Panc1 (cell line): ENCODE measurements around the gene LRMDA. TPM values are rescaled to one million over a fixed set of nuclear protein-coding genes. Genes with fewer than 3 reads are reported as not detected.

Experiments
- ATAC-seq: fragments of 200-7000 bp; cut with Tn5 transposase; 2 replicates; pipeline ENCODE4 v1.9.1; 2020; ENCODE audit warnings: mild to moderate bottlenecking, moderate library complexity
- BruUV-seq: library from RNA; stranded (reverse); fragments of 400-500 nt; replicated peaks from 2 replicates; lab custom pipeline; 2021; lab: Mats Ljungman, UMichigan
- CTCF ChIA-PET: fragments of 300-600 bp; sonication (Branson Sonifier 250); formaldehyde crosslinking; loops from one replicate; lab custom pipeline; 2022; ENCODE audit warnings: antibody characterized with exemption; lab: Charles Lee
- POLR2A ChIA-PET: fragments of 300-600 bp; sonication (Branson Sonifier 250); formaldehyde crosslinking; loops from one replicate; lab custom pipeline; 2022; ENCODE audit warnings: antibody characterized with exemption; lab: Charles Lee
- DNase-seq: peaks from one replicate; pipeline ENCODE4 v3.0.0-alpha.2; 2010; ENCODE audit warnings: low read depth, low spot score
- H3K27ac ChIP-seq: 2 replicates; pipeline ENCODE4 v1.5.1; 2011; ENCODE audit warnings: mild to moderate bottlenecking, low read length, inconsistent platforms
- H3K27me3 ChIP-seq: fragments of 200-500 bp; sonication (Bioruptor generic); 2 replicates; pipeline ENCODE4 v1.6.0; 2014; ENCODE audit warnings: low read length, inconsistent platforms; ENCODE audit not compliant: control insufficient read depth, insufficient read depth
- H3K36me3 ChIP-seq: fragments of 200-500 bp; sonication (Bioruptor generic); 2 replicates; pipeline ENCODE4 v1.5.1; 2014; ENCODE audit warnings: inconsistent platforms, mild to moderate bottlenecking, low read length, moderate library complexity; ENCODE audit not compliant: control insufficient read depth, insufficient read depth
- H3K4me1 ChIP-seq: 2 replicates; pipeline ENCODE4 v1.5.1; 2011; ENCODE audit warnings: inconsistent platforms, mild to moderate bottlenecking, low read length, moderate library complexity; ENCODE audit not compliant: control insufficient read depth, insufficient read depth
- H3K4me3 ChIP-seq, 2 experiments: 2 replicates each; pipeline ENCODE4 v1.5.1; 2011 to 2012; ENCODE audit warnings: low read depth in 2 of 2, low read length in 2 of 2, mild to moderate bottlenecking in 2 of 2, inconsistent platforms in 1 of 2, moderate library complexity in 1 of 2
- H3K9me3 ChIP-seq: fragments of 200-500 bp; sonication (Bioruptor generic); 2 replicates; pipeline ENCODE4 v1.5.1; 2014; ENCODE audit warnings: low read depth, mild to moderate bottlenecking, inconsistent platforms, low read length, moderate library complexity; ENCODE audit not compliant: control insufficient read depth, insufficient read depth
- CTCF ChIP-seq: fragments of 450-650 bp; IDR thresholded peaks from 2 replicates; pipeline ENCODE4 v1.5.1; 2017; ENCODE audit warnings: mild to moderate bottlenecking
- POLR2AphosphoS5 ChIP-seq: IDR thresholded peaks from 2 replicates; pipeline ENCODE4 v1.6.1; 2012; ENCODE audit warnings: mild to moderate bottlenecking, low read depth, low read length, moderate library complexity
- REST ChIP-seq, 2 experiments: IDR thresholded peaks; 2 replicates each; pipeline ENCODE4 v1.6.1; 2011 to 2012; ENCODE audit warnings: low read depth in 2 of 2, control low read depth in 1 of 2, low read length in 1 of 2, mild to moderate bottlenecking in 1 of 2, moderate library complexity in 1 of 2; ENCODE audit not compliant: insufficient read depth in 1 of 2
- SIN3A ChIP-seq: IDR thresholded peaks from 2 replicates; pipeline ENCODE4 v1.6.1; 2012; ENCODE audit warnings: low read depth, mild to moderate bottlenecking, low read length, moderate library complexity, borderline replicate concordance; ENCODE audit not compliant: insufficient read depth
- TCF7L2 ChIP-seq: IDR thresholded peaks from 2 replicates; pipeline ENCODE4 v1.6.1; 2011; ENCODE audit warnings: mild to moderate bottlenecking, low read depth, low read length, inconsistent platforms
- in situ Hi-C: cut with HindIII; loops from 2 replicates; pipeline ENCODE4 v1.10.0; 2016; ENCODE audit warnings: low sequenced_read_pairs, low pct_unique_long_range_greater_than_20kb
- intact Hi-C: fragments of 100-400 bp; cut with micrococcal nuclease; formaldehyde crosslinking; loops from one replicate; pipeline ENCODE4 v1.10.0; 2022; ENCODE audit not compliant: unreplicated experiment
- total RNA-seq: library from RNA; stranded (reverse); gene quantifications from one replicate; pipeline ENCODE4 v1.2.1, GENCODE V29; 2021; ENCODE audit not compliant: unreplicated experiment

LRMDA gene
- total RNA-seq, 1 experiment from 2014 or later: 1.2 TPM

- in situ Hi-C loops (no loop called here), intact Hi-C loops (loop anchor here (10.0 kb wide), 3 partner anchors 238 to 902 kb away; partner anchors contain the start of gene ZNF503)
- CTCF ChIA-PET: no interaction called here
- Histone ChIP-seq H3K36me3 (no peaks in the 10 kb centered on the region), H3K4me1 (no peaks in the 10 kb centered on the region), H3K4me3 (no peak overlapping the region), H3K9me3 (no peaks in the 10 kb centered on the region), H3K27me3 (peaks cover 5% of the 10 kb centered on the region; the same call in 1 of the 2 replicates), H3K27ac (no peak overlapping the region)
- no peak for ATAC-seq
- DNase-seq: no peak
- POLR2A ChIA-PET: no interaction called here
- BruUV-seq: no TSS peak
- TF ChIP-seq TCF7L2 (no peak), SIN3A (no peak), CTCF (no peak), REST (IDR thresholded peaks at IDR 0.05; ENCODE audit: insufficient read depth in 1 of 2, low read depth in 2 of 2, low read length in 1 of 2) (no peak), POLR2AphosphoS5 (no peak)
Observed at GRCh38 chr10:76306856-76307255, 875.4 kb downstream of the LRMDA start.

GRCh38 chr10:76309070-76309469 is 877.6 kb downstream of the LRMDA start:
- in situ Hi-C loops: no loop called here
- Histone ChIP-seq H3K4me3 (no peak overlapping the region), H3K4me1 (no peaks in the 10 kb centered on the region), H3K36me3 (no peaks in the 10 kb centered on the region), H3K27me3 (peaks cover 5% of the 10 kb centered on the region; the same call in 1 of the 2 replicates), H3K27ac (no peak overlapping the region), H3K9me3 (no peaks in the 10 kb centered on the region)
- POLR2A ChIA-PET: no interaction called here
- no TSS peak for BruUV-seq
- intact Hi-C loops: loop anchor here (10.0 kb wide), 3 partner anchors 236 to 904 kb away; partner anchors contain the start of gene ZNF503
- DNase-seq: no peak
- TF ChIP-seq TCF7L2 (no peak), SIN3A (no peak), CTCF (no peak), REST (IDR thresholded peaks at IDR 0.05; ENCODE audit: insufficient read depth in 1 of 2, low read depth in 2 of 2, low read length in 1 of 2) (no peak), POLR2AphosphoS5 (no peak)
- CTCF ChIA-PET: no interaction called here
- ATAC-seq: no peak
